T-cell (primary cell): ENCODE data around the gene IKZF1. TPM values are rescaled to one million over a fixed set of nuclear protein-coding genes. Genes with fewer than 3 reads are reported as not detected.

Experiments used
- ATAC-seq, 4 experiments: fragments of 200-7000 bp in 3 of 4; fragments of 150-1000 bp in 1 of 4; cut with Tn5 transposase; replicated peaks in 1 of 4; 1 replicate in 3 of 4; 2 replicates in 1 of 4; pipeline ENCODE4 v1.10.0; 2021; ENCODE audit warnings: moderate library complexity in 3 of 4, mild to moderate bottlenecking in 2 of 4, moderate number of reproducible peaks in 1 of 4
- CTCF ChIA-PET, 2 donors: fragments of 300-600 bp; sonication (Branson Sonifier 250); formaldehyde crosslinking; loops; one replicate each; lab custom pipeline; 2022; ENCODE audit warnings: antibody characterized with exemption in 2 of 2; lab: Charles Lee
- POLR2A ChIA-PET, 2 donors: fragments of 300-600 bp; sonication (Branson Sonifier 250); formaldehyde crosslinking; loops; one replicate each; lab custom pipeline; 2022; ENCODE audit warnings: antibody characterized with exemption in 2 of 2; lab: Charles Lee
- DNase-seq, 35 experiments: peaks; one replicate each; pipeline versions ENCODE4 v3.0.0 to v3.0.0-alpha.2; 2013 to 2023
- H3K27ac ChIP-seq: one replicate; pipeline ENCODE4 v1.5.1; 2013; ENCODE audit warnings: low read length
- H3K27me3 ChIP-seq, 2 experiments: replicated peaks in 1 of 2; 1 replicate in 1 of 2; 2 replicates in 1 of 2; pipeline versions ENCODE4 v1.6.1 to v1.7.0; 2013; ENCODE audit warnings: low read length in 1 of 2, mixed read lengths in 1 of 2; ENCODE audit not compliant: control insufficient read depth in 2 of 2, insufficient read depth in 2 of 2; ENCODE audit errors: extremely low read depth in 1 of 2
- H3K36me3 ChIP-seq, 2 donors: 1 replicate in 1 of 2; 2 replicates in 1 of 2; pipeline versions ENCODE4 v1.6.1 to v1.7.0; 2013; ENCODE audit warnings: low read length in 1 of 2; ENCODE audit not compliant: control insufficient read depth in 2 of 2, insufficient read depth in 1 of 2; ENCODE audit errors: extremely low read depth in 1 of 2
- H3K4me1 ChIP-seq, 2 experiments: 1 replicate in 1 of 2; 2 replicates in 1 of 2; pipeline versions ENCODE4 v1.6.1 to v1.7.0; 2013; ENCODE audit warnings: low read length in 2 of 2, mixed read lengths in 1 of 2; ENCODE audit not compliant: insufficient read depth in 2 of 2, control insufficient read depth in 1 of 2; ENCODE audit errors: extremely low read depth in 1 of 2
- H3K4me3 ChIP-seq, 2 donors: 1 replicate in 1 of 2; 2 replicates in 1 of 2; pipeline versions ENCODE4 v1.5.1 to v1.7.0; 2013; ENCODE audit warnings: mild to moderate bottlenecking in 2 of 2, low read length in 1 of 2, moderate library complexity in 1 of 2; ENCODE audit not compliant: control insufficient read depth in 1 of 2; ENCODE audit errors: extremely low read depth in 1 of 2
- H3K9me3 ChIP-seq: 2 replicates; pipeline ENCODE4 v1.7.0; 2013
- H3K27ac Mint-ChIP-seq, 2 donors: one replicate each; pipeline ENCODE4 v1.8.0; 2020 to 2021; ENCODE audit warnings: mild to moderate bottlenecking in 2 of 2, mixed read lengths in 2 of 2
- H3K27me3 Mint-ChIP-seq, 2 donors: one replicate each; pipeline ENCODE4 v1.8.0; 2021 to 2022; ENCODE audit warnings: mixed read lengths in 2 of 2
- H3K36me3 Mint-ChIP-seq: one replicate; pipeline ENCODE4 v1.8.0; 2021; ENCODE audit warnings: mixed read lengths
- H3K4me1 Mint-ChIP-seq, 3 donors: one replicate each; pipeline ENCODE4 v1.8.0; 2020 to 2022; ENCODE audit warnings: mixed read lengths in 3 of 3, mild to moderate bottlenecking in 1 of 3
- H3K4me3 Mint-ChIP-seq, 3 donors: one replicate each; pipeline ENCODE4 v1.8.0; 2020 to 2022; ENCODE audit warnings: mild to moderate bottlenecking in 3 of 3, mixed read lengths in 3 of 3, moderate library complexity in 3 of 3
- H3K9me3 Mint-ChIP-seq, 3 donors: one replicate each; pipeline ENCODE4 v1.8.0; 2020 to 2022; ENCODE audit warnings: mixed read lengths in 3 of 3
- whole genome bisulfite sequencing: methylation state at CpG from one replicate; pipeline ENCODE4 v1.1.5; 2013; ENCODE audit warnings: missing lambda C conversion rate; ENCODE audit not compliant: insufficient coverage; 5-methylcytosine and 5-hydroxymethylcytosine counted together
- total RNA-seq, 35 experiments: library from RNA in 6 of 35; stranded (reverse) in 6 of 35; fragments of 120-200 nt in 1 of 35; gene quantifications; one replicate each; pipeline versions ENCODE4 v1.2.1 to v1.2.4 and lab custom pipeline; 2013 to 2026

IKZF1 gene
- total RNA-seq, 5 donors from 2014 or later (not counting 1 experiment from before 2014, with no cell fraction given): 429 to 525 (median 494) TPM

GRCh38 chr7:50362712-50363282 lies 58.3 kb downstream of the IKZF1 start:
- no peaks in the 10 kb centered on the region for H3K9me3 ChIP-seq
- Mint-ChIP-seq H3K36me3 (peaks cover 71% of the 10 kb centered on the region), H3K27me3 (no peaks in the 10 kb centered on the region), H3K4me1 (peaks cover 99 to 100% (median 100%) of the 10 kb centered on the region in 3 donors), H3K27ac (peak overlapping the region; percentile 99), H3K9me3 (no peaks in the 10 kb centered on the region), H3K4me3 (peak overlapping the region; percentile 45 to 71 (median 64))
- H3K4me3 ChIP-seq: peak overlapping the region in 1 of 2 donors; percentile 38
- peak overlapping the region; percentile 96 for H3K27ac ChIP-seq
- H3K4me1 ChIP-seq: peaks cover 81 to 97% of the 10 kb centered on the region in 2 experiments
- DNase-seq: peak in 33 of 35 experiments; percentile 39 to 75 (median 58)
- no peaks in the 10 kb centered on the region for H3K27me3 ChIP-seq
- ChIA-PET CTCF (interaction anchor here (0.7 to 3.2 kb wide), 14 partner anchors 9 to 270 kb away, joined by 3 to 13 read pairs (median 5); no protein-coding TSS in a partner anchor), POLR2A (interaction anchor here (0.5 to 2.3 kb wide), 12 partner anchors 11 to 96 kb away, joined by 3 to 26 read pairs (median 4); partner anchors contain the start of gene IKZF1 (in 1 of the 2))
- WGBS: 55% methylated on average over 4 of the region's 6 CpGs
- peak in 2 of 4 experiments; percentile 31 to 36 for ATAC-seq
- peaks cover 3 to 66% of the 10 kb centered on the region in 2 donors for H3K36me3 ChIP-seq

- peak overlapping the region; percentile 45 to 71 (median 64) for H3K4me3 Mint-ChIP-seq
- H3K9me3 Mint-ChIP-seq: no peaks in the 10 kb centered on the region
- no peaks in the 10 kb centered on the region for H3K9me3 ChIP-seq
- peak overlapping the region; percentile 96 for H3K27ac ChIP-seq
- no peaks in the 10 kb centered on the region for H3K27me3 ChIP-seq
- ATAC-seq: no peak
- H3K4me1 ChIP-seq: peaks cover 81 to 98% of the 10 kb centered on the region in 2 experiments
- H3K36me3 Mint-ChIP-seq: peaks cover 68% of the 10 kb centered on the region
- ChIA-PET CTCF (interaction anchor here in 1 of 2 donors (0.7 to 6.4 kb wide), 9 partner anchors 10 to 157 kb away, joined by 3 to 103 read pairs (median 5); partner anchors contain the start of gene IKZF1), POLR2A (interaction anchor here (0.6 to 2.3 kb wide), 8 partner anchors 12 to 59 kb away, joined by 3 to 26 read pairs (median 4); partner anchors contain the start of gene IKZF1 (in 1 of the 2))
- DNase-seq: peak in 20 of 35 experiments; percentile 29 to 69 (median 44)
- peaks cover 3 to 69% of the 10 kb centered on the region in 2 donors for H3K36me3 ChIP-seq
- H3K27me3 Mint-ChIP-seq: no peaks in the 10 kb centered on the region
- 53% methylated on average over 5 of the region's 7 CpGs for WGBS
- H3K4me3 ChIP-seq: peak overlapping the region; percentile 4 to 38
- peak overlapping the region; percentile 99 for H3K27ac Mint-ChIP-seq
- H3K4me1 Mint-ChIP-seq: peaks cover 99 to 100% (median 100%) of the 10 kb centered on the region in 3 donors
Measured at GRCh38 chr7:50363327-50364060, 59.0 kb downstream of the IKZF1 start.

DNA sequence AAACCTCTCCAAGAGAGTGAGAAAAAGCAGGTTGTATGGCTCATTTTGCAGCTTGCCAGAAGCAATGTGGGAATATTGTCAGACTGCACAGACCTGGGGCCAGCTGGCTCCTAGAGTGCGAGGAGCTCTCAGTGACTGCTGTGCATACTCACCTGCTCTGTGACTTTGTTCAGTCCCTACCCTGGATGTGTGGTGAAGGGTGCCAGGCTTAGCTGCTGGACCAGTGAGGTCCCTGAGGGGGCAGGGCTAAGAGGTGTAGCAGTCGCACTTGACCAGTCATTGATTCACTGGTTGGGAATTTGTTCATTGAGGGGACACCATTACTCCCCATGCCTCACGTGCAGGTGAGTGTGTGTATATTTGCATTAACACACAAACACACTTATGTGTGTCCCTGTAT lies 60.1 kb downstream of the IKZF1 start:
- Mint-ChIP-seq H3K27ac (peak overlapping the region; percentile 95 to 99), H3K9me3 (no peaks in the 10 kb centered on the region), H3K4me1 (peaks cover 100% of the 10 kb centered on the region in 3 donors), H3K4me3 (peak overlapping the region in 2 of 3 donors; percentile 21 to 71), H3K27me3 (no peaks in the 10 kb centered on the region), H3K36me3 (peaks cover 65% of the 10 kb centered on the region)
- no peaks in the 10 kb centered on the region for H3K27me3 ChIP-seq
- H3K27ac ChIP-seq: peak overlapping the region; percentile 96
- ChIA-PET CTCF (interaction anchor here (0.9 to 6.4 kb wide), 5 partner anchors 17 to 159 kb away, joined by 3 to 103 read pairs (median 4); no protein-coding TSS in a partner anchor), POLR2A (interaction anchor here (0.8 to 1.5 kb wide), 5 partner anchors 15 to 201 kb away, joined by 3 to 7 read pairs (median 4); partner anchors contain the start of gene IKZF1 (in 1 of the 2))
- H3K9me3 ChIP-seq: no peaks in the 10 kb centered on the region
- H3K36me3 ChIP-seq: peaks cover 3 to 60% of the 10 kb centered on the region in 2 donors
- DNase-seq: no peak
- WGBS: 83% methylated on average over 1 of the region's 3 CpGs
- H3K4me3 ChIP-seq: no peak overlapping the region
- H3K4me1 ChIP-seq: peaks cover 75 to 94% of the 10 kb centered on the region in 2 experiments
- ATAC-seq: no peak

- Mint-ChIP-seq H3K9me3 (no peaks in the 10 kb centered on the region), H3K4me3 (peak overlapping the region; percentile 26 to 50 (median 49)), H3K4me1 (peaks cover 98 to 100% (median 98%) of the 10 kb centered on the region in 3 donors), H3K27me3 (no peaks in the 10 kb centered on the region), H3K27ac (peak overlapping the region; percentile 89 to 99), H3K36me3 (peaks cover 65% of the 10 kb centered on the region)
- H3K27ac ChIP-seq: peak overlapping the region; percentile 96
- no CpG with 5 or more reads among the region's 2 CpGs for WGBS
- peaks cover 7 to 62% of the 10 kb centered on the region in 2 donors for H3K36me3 ChIP-seq
- peak in 1 of 4 experiments; percentile 5 for ATAC-seq
- no peak overlapping the region for H3K4me3 ChIP-seq
- H3K9me3 ChIP-seq: no peaks in the 10 kb centered on the region
- no peaks in the 10 kb centered on the region for H3K27me3 ChIP-seq
- H3K4me1 ChIP-seq: peaks cover 67 to 89% of the 10 kb centered on the region in 2 experiments
- POLR2A ChIA-PET: interaction anchor here (0.6 to 3.1 kb wide), 6 partner anchors 16 to 58 kb away, joined by 3 to 22 read pairs (median 4); no protein-coding TSS in a partner anchor
- DNase-seq: no peak
- CTCF ChIA-PET: interaction anchor here (0.5 to 6.4 kb wide), 20 partner anchors 10 to 298 kb away, joined by 3 to 103 read pairs (median 4); partner anchors contain the start of gene IKZF1 (in 1 of the 2)
Measured at GRCh38 chr7:50366311-50366710, 61.8 kb downstream of the IKZF1 start.

DNA sequence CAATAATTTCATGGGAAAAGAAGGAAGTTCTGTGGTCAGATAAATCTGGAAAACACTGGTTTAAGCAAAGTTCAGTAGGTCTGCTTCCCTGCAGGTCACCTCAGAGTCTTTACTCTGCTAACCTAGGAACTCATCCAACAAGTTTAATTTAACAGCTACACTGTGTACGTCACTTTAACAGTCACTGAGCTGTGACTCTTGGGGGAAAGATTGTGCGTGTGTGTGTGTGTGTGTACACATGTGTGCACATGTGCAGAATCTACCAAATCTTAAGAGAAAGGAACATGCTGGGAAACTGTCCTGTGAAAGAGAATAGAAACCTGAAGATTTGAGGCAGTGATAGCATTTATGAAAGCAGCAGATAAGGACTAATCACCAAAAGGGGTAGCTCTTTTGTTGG lies 62.6 kb downstream of the IKZF1 start:
- no peaks in the 10 kb centered on the region for H3K9me3 Mint-ChIP-seq
- Histone ChIP-seq H3K27me3 (no peaks in the 10 kb centered on the region), H3K27ac (peak overlapping the region; percentile 96), H3K9me3 (no peaks in the 10 kb centered on the region), H3K4me3 (no peak overlapping the region), H3K36me3 (peaks cover 13 to 64% of the 10 kb centered on the region in 2 donors), H3K4me1 (peaks cover 66 to 90% of the 10 kb centered on the region in 2 experiments)
- H3K27ac Mint-ChIP-seq: peak overlapping the region; percentile 89 to 99
- ChIA-PET CTCF (interaction anchor here (0.6 to 6.4 kb wide), 30 partner anchors 8 to 275 kb away, joined by 3 to 103 read pairs (median 4); partner anchors contain the start of gene IKZF1 (in 1 of the 2)), POLR2A (interaction anchor here (0.6 to 3.1 kb wide), 15 partner anchors 8 to 176 kb away, joined by 3 to 22 read pairs (median 4); partner anchors contain the start of gene IKZF1 (in 1 of the 2))
- no CpG with 5 or more reads among the region's 2 CpGs for WGBS
- H3K4me1 Mint-ChIP-seq: peaks cover 98 to 100% (median 98%) of the 10 kb centered on the region in 3 donors
- H3K36me3 Mint-ChIP-seq: peaks cover 67% of the 10 kb centered on the region
- DNase-seq (peak in 14 of 35 experiments; percentile 24 to 65 (median 39)), ATAC-seq (peak in 1 of 4 experiments; percentile 42)
- no peaks in the 10 kb centered on the region for H3K27me3 Mint-ChIP-seq
- H3K4me3 Mint-ChIP-seq: peak overlapping the region; percentile 26 to 50 (median 49)
